Upper lobe of left lung (tissue), 4 donors: ENCODE results near the gene TFPI.

ENCODE experiments used
- CTCF ChIP-seq, 6 experiments: fragments of 450-650 bp in 4 of 6; fragments of 200-600 bp in 2 of 6; sonication (generic) in 2 of 6; IDR thresholded peaks; one replicate each; pipeline ENCODE4 v1.5.1; 2016 to 2019; ENCODE audit warnings: antibody characterized with exemption in 6 of 6
- POLR2A ChIP-seq, 4 donors: fragments of 450-650 bp; IDR thresholded peaks; one replicate each; pipeline ENCODE4 v1.5.1; 2016 to 2017; ENCODE audit warnings: antibody characterized with exemption in 4 of 4, mild to moderate bottlenecking in 2 of 4
- POLR2AphosphoS5 ChIP-seq, 2 donors: sonication (generic); formaldehyde crosslinking; IDR thresholded peaks; one replicate each; pipeline ENCODE4 v1.5.1; 2017; ENCODE audit warnings: antibody characterized with exemption in 2 of 2

- TF ChIP-seq CTCF (IDR thresholded peaks at IDR 0.05): no peak
- no peak for TF ChIP-seq POLR2A (IDR thresholded peaks at IDR 0.05)
- no peak for TF ChIP-seq POLR2AphosphoS5 (IDR thresholded peaks at IDR 0.05)
Measured at GRCh38 chr2:187532333-187533120, 21.7 kb downstream of the TFPI start.
